Measurements from ENCODE around the gene CAD.
"Not testable (repeated sequence)": the region's sequence is repeated elsewhere in the genome, so short reads cannot be mapped to it uniquely, and the experiment has no call there.

The CAD gene

DNA sequence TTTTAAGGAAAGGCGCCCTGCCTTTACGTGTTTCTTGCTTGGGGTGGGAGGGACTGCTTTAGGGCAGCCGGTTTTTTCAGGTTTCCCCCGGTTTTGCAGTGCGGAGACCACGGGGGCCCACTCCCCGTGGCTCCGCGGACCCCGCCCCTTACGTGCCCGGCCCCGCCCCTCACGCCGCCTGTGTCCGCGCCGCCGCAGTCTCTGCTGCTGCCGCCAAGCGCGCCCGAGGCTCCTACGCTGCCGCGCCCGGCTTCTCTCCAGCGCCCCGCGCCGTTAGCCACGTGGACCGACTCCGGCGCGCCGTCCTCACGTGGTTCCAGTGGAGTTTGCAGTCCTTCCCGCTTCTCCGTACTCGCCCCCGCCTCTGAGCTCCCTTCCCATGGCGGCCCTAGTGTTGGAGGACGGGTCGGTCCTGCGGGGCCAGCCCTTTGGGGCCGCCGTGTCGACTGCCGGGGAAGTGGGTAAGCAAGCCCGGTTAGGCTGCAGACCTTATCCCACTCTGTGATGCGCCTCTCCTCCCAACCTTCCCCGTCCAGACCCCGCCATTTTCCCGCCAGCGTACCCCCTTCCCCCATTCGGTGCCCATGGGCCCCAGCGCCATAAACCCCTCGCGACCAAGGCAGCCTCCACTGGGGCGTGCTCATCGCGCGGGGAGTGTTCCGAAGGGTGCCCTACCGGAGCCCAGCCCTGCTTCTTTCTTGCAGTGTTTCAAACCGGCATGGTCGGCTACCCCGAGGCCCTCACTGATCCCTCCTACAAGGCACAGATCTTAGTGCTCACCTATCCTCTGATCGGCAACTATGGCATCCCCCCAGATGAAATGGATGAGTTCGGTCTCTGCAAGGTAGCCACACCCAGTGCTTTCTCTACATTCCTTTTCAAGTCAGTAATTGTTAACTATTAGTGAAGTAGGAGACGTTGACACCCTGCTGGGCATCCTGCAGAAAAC lies at the start of gene CAD:
CAD (plus strand) TSS at position 197 of the 949 bp plus-strand sequence; CDS start at position 380, 183 bp downstream.
- TF ChIP-seq, protein P1, sequence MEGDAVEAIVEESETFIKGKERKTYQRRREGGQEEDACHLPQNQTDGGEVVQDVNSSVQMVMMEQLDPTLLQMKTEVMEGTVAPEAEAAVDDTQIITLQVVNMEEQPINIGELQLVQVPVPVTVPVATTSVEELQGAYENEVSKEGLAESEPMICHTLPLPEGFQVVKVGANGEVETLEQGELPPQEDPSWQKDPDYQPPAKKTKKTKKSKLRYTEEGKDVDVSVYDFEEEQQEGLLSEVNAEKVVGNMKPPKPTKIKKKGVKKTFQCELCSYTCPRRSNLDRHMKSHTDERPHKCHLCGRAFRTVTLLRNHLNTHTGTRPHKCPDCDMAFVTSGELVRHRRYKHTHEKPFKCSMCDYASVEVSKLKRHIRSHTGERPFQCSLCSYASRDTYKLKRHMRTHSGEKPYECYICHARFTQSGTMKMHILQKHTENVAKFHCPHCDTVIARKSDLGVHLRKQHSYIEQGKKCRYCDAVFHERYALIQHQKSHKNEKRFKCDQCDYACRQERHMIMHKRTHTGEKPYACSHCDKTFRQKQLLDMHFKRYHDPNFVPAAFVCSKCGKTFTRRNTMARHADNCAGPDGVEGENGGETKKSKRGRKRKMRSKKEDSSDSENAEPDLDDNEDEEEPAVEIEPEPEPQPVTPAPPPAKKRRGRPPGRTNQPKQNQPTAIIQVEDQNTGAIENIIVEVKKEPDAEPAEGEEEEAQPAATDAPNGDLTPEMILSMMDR (IDR thresholded peaks at IDR 0.05; ENCODE audit: insufficient read depth, low read depth, low read length, missing control alignments): no peak
- DNase-seq (ENCODE audit: low read depth): peak; percentile 89

GRCh38 chr2:27170581-27171337 lies 46.4 kb upstream of the CAD start:
- H3K4me3 ChIP-seq (ENCODE audit: low read length): no peak overlapping the region
- TF ChIP-seq, protein P1 (IDR thresholded peaks at IDR 0.05; ENCODE audit: insufficient read depth, low read depth, low read length, missing control alignments): no peak
- DNase-seq (ENCODE audit: low read depth): no peak

More for the DNA sequence above, at the start of gene CAD:
- peak within 1 kb of the TSS; percentile 80 for H3K4me3 ChIP-seq (ENCODE audit: low read length)

DNA sequence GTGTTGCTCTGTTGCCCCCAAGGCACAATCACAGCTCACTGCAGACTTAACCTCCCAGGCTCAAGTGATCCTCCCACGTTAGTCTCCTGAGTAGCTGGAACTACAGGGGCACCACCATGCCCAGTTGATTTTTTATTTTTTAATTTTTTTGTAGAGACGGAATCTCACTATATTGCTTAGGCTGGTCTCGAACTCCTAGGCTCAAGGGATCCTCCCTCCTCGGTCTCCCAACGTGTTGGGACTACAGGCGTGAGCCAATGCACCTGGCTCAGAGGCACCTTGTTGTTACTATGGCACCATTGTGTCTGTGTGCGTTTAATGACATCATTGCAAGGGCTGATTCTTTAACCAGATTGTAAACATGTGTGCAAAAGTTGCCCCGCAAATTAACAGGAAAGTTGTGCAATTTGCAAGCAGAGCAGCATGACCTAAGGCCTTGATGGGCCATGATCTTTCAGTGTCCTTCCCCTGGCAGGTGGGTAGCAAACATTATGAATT lies 45.8 kb upstream of the CAD start:
- TF ChIP-seq, protein P1 (IDR thresholded peaks at IDR 0.05; ENCODE audit: insufficient read depth, low read depth, low read length, missing control alignments): no peak
- H3K4me3 ChIP-seq (ENCODE audit: low read length): no peak overlapping the region
- DNase-seq (ENCODE audit: low read depth): no peak

GRCh38 chr2:27174638-27175037 lies 42.5 kb upstream of the CAD start:
- TF ChIP-seq, protein P1 (IDR thresholded peaks at IDR 0.05; ENCODE audit: insufficient read depth, low read depth, low read length, missing control alignments): no peak
- no peak for DNase-seq (ENCODE audit: low read depth)
- no peak overlapping the region for H3K4me3 ChIP-seq (ENCODE audit: low read length)

- TF ChIP-seq, protein P1 (IDR thresholded peaks at IDR 0.05; ENCODE audit: insufficient read depth, low read depth, low read length, missing control alignments): no peak
- H3K4me3 ChIP-seq (ENCODE audit: low read length): no peak overlapping the region
- DNase-seq (ENCODE audit: low read depth): no peak
Observed at GRCh38 chr2:27175330-27175729, 41.8 kb upstream of the CAD start.

- H3K4me3 ChIP-seq (ENCODE audit: low read length); DNase-seq (ENCODE audit: low read depth): not testable (repeated sequence)
Observed at GRCh38 chr2:27175781-27176180, 41.4 kb upstream of the CAD start.
